Epithelial cell of proximal tubule (primary cell): ENCODE results near the gene UST. TPM values are rescaled to one million over a fixed set of nuclear protein-coding genes. Genes with fewer than 3 reads are reported as not detected.

ENCODE experiments used
- DNase-seq: peaks from one replicate; pipeline ENCODE4 v3.0.0-alpha.2; 2011; ENCODE audit warnings: low read depth
- H3K4me3 ChIP-seq: 2 replicates; pipeline ENCODE4 v1.5.1; 2011; ENCODE audit warnings: low read depth, mild to moderate bottlenecking, low read length
- CTCF ChIP-seq: conservative IDR thresholded peaks from 2 replicates; pipeline ENCODE4 v1.5.1; 2012; ENCODE audit warnings: low read depth, mild to moderate bottlenecking, low read length
- total RNA-seq: library from RNA; depleted of rRNA; stranded (reverse); fragments of >200 nt; gene quantifications from 2 replicates; pipeline ENCODE4 v1.2.3, GENCODE V29; 2015

The UST gene
- total RNA-seq, 1 donor from 2014 or later, result 1.1 TPM

- no peak for DNase-seq
- no peak overlapping the region for H3K4me3 ChIP-seq
- TF ChIP-seq CTCF, result no peak
Observed at GRCh38 chr6:148765898-148766808, 19.3 kb downstream of the UST start.

GRCh38 chr6:148768646-148769270 lies 21.9 kb downstream of the UST start:
- no peak overlapping the region for H3K4me3 ChIP-seq
- DNase-seq, result no peak
- TF ChIP-seq CTCF, result no peak

GRCh38 chr6:148769304-148769968 lies 22.6 kb downstream of the UST start:
- DNase-seq, result no peak
- no peak overlapping the region for H3K4me3 ChIP-seq
- no peak for TF ChIP-seq CTCF

- no peak for TF ChIP-seq CTCF
- H3K4me3 ChIP-seq, result no peak overlapping the region
- DNase-seq, result no peak
Observed at GRCh38 chr6:148770408-148771211, 23.8 kb downstream of the UST start.

- no peak overlapping the region for H3K4me3 ChIP-seq
- no peak for DNase-seq
- no peak for TF ChIP-seq CTCF
Observed at GRCh38 chr6:148771212-148771601, 24.4 kb downstream of the UST start.

GRCh38 chr6:148771896-148772554 lies 25.2 kb downstream of the UST start:
- DNase-seq, result no peak
- TF ChIP-seq CTCF, result no peak
- no peak overlapping the region for H3K4me3 ChIP-seq
